Mesenchymal stem cell (in vitro differentiated cells and primary cell): ENCODE measurements around the gene IFT27.

Source experiments
- DNase-seq: peaks from one replicate; pipeline ENCODE4 v3.0.0-alpha.2; 2013
- H2AFZ ChIP-seq: one replicate; pipeline ENCODE4 v1.6.1; 2013; ENCODE audit warnings: low read depth, mild to moderate bottlenecking, control low read depth, inconsistent platforms, low read length, moderate library complexity
- H2AK5ac ChIP-seq: 2 replicates; pipeline ENCODE4 v1.6.1; 2013; ENCODE audit warnings: low read length, moderate library complexity, mild to moderate bottlenecking, inconsistent platforms; ENCODE audit not compliant: severe bottlenecking
- H2BK120ac ChIP-seq: one replicate; pipeline ENCODE4 v1.6.1; 2013; ENCODE audit warnings: low read depth, mild to moderate bottlenecking, inconsistent platforms, low read length, moderate library complexity
- H2BK12ac ChIP-seq, 2 experiments: one replicate each; pipeline ENCODE4 v1.6.1; 2013; ENCODE audit warnings: inconsistent platforms in 2 of 2, low read length in 2 of 2, mild to moderate bottlenecking in 2 of 2, moderate library complexity in 2 of 2, control low read depth in 1 of 2
- H2BK15ac ChIP-seq: one replicate; pipeline ENCODE4 v1.6.1; 2013; ENCODE audit warnings: mild to moderate bottlenecking, low read depth, inconsistent platforms; ENCODE audit not compliant: poor library complexity, severe bottlenecking
- H2BK5ac ChIP-seq: 2 replicates; pipeline ENCODE4 v1.6.1; 2013; ENCODE audit warnings: low read depth, mild to moderate bottlenecking, low read length, control low read depth, inconsistent platforms; ENCODE audit not compliant: poor library complexity, severe bottlenecking
- H3K14ac ChIP-seq, 2 experiments: one replicate each; pipeline ENCODE4 v1.6.1; 2013; ENCODE audit warnings: inconsistent platforms in 2 of 2, low read length in 2 of 2, control low read depth in 1 of 2, mild to moderate bottlenecking in 1 of 2, moderate library complexity in 1 of 2
- H3K18ac ChIP-seq, 2 experiments: one replicate each; pipeline ENCODE4 v1.6.1; 2013; ENCODE audit warnings: inconsistent platforms in 2 of 2, low read length in 2 of 2, control low read depth in 1 of 2, low read depth in 1 of 2, mild to moderate bottlenecking in 1 of 2
- H3K23ac ChIP-seq, 2 experiments: one replicate each; pipeline ENCODE4 v1.6.1; 2013; ENCODE audit warnings: inconsistent platforms in 2 of 2, low read length in 2 of 2, mild to moderate bottlenecking in 2 of 2, moderate library complexity in 2 of 2, control low read depth in 1 of 2
- H3K27ac ChIP-seq: 2 replicates; pipeline ENCODE4 v1.5.1; 2013; ENCODE audit warnings: mild to moderate bottlenecking, moderate library complexity, low read length, control low read depth, inconsistent platforms; ENCODE audit not compliant: poor library complexity, severe bottlenecking
- H3K27me3 ChIP-seq, 2 experiments: 2 replicates each; pipeline versions ENCODE4 v1.6.1 to v1.7.0; 2013; ENCODE audit warnings: low read length in 2 of 2, mild to moderate bottlenecking in 2 of 2, moderate library complexity in 2 of 2, control low read depth in 1 of 2, inconsistent platforms in 1 of 2; ENCODE audit not compliant: control insufficient read depth in 1 of 2, insufficient read depth in 1 of 2
- H3K36me3 ChIP-seq, 2 experiments: 2 replicates each; pipeline versions ENCODE4 v1.6.1 to v1.7.0; 2013; ENCODE audit warnings: low read length in 2 of 2, control low read depth in 1 of 2, inconsistent platforms in 1 of 2, low read depth in 1 of 2, mild to moderate bottlenecking in 1 of 2; ENCODE audit not compliant: insufficient read depth in 2 of 2, control insufficient read depth in 1 of 2
- H3K4ac ChIP-seq, 2 experiments: one replicate each; pipeline ENCODE4 v1.6.1; 2013; ENCODE audit warnings: inconsistent platforms in 2 of 2, low read length in 2 of 2, mild to moderate bottlenecking in 2 of 2, moderate library complexity in 2 of 2, control low read depth in 1 of 2, low read depth in 1 of 2
- H3K4me1 ChIP-seq: 2 replicates; pipeline ENCODE4 v1.6.1; 2013; ENCODE audit warnings: low read depth, low read length, control low read depth; ENCODE audit not compliant: control insufficient read depth, insufficient read depth
- H3K4me2 ChIP-seq: 2 replicates; pipeline ENCODE4 v1.6.1; 2013; ENCODE audit warnings: low read length, mild to moderate bottlenecking, inconsistent platforms; ENCODE audit not compliant: poor library complexity, severe bottlenecking
- H3K4me3 ChIP-seq, 2 experiments: 2 replicates each; pipeline versions ENCODE4 v1.5.1 to v1.7.0; 2013; ENCODE audit warnings: low read length in 2 of 2, mild to moderate bottlenecking in 2 of 2, control low read depth in 1 of 2, low read depth in 1 of 2; ENCODE audit not compliant: insufficient read depth in 1 of 2
- H3K79me1 ChIP-seq: replicated peaks from 2 replicates; pipeline ENCODE4 v1.6.1; 2013; ENCODE audit warnings: mild to moderate bottlenecking, control low read depth, low read length, inconsistent platforms; ENCODE audit not compliant: poor library complexity, severe bottlenecking
- H3K9ac ChIP-seq: 2 replicates; pipeline ENCODE4 v1.7.0; 2013; ENCODE audit warnings: mild to moderate bottlenecking, low read length, moderate library complexity
- H3K9me3 ChIP-seq: 2 replicates; pipeline ENCODE4 v1.7.0; 2013; ENCODE audit warnings: mild to moderate bottlenecking, low read length; ENCODE audit not compliant: control insufficient read depth
- H4K8ac ChIP-seq: one replicate; pipeline ENCODE4 v1.6.1; 2013; ENCODE audit warnings: inconsistent platforms, mild to moderate bottlenecking, low read length, moderate library complexity
- H4K91ac ChIP-seq: one replicate; pipeline ENCODE4 v1.6.1; 2013; ENCODE audit warnings: mild to moderate bottlenecking, low read length, inconsistent platforms
- WGBS: methylation state at CpG from one replicate; pipeline ENCODE4 v1.1.7; 2013; ENCODE audit warnings: mixed read lengths; 5-methylcytosine and 5-hydroxymethylcytosine counted together

IFT27 gene

DNA sequence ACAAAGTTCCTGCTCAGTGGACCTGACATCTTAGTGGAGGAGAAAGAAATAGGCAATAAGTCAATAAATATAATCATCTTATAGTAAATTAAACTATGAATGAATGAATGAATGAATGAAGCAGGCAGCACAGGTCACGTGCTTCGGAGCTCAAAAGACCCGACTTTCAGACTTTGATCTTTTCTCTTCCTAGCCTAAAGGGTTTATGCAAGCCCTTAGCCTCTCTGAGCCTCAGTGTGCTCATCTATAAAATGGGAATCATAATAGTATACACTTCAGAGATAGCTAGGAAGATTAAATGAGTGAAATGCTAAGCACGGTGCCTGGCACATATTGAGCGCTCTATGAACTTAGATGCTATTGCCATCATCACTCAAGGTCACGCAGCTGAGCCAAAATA, 33.4 kb upstream of the IFT27 start:
- H3K27me3 ChIP-seq: peaks cover 62 to 86% of the 10 kb centered on the region in 2 experiments
- no peak overlapping the region for H4K8ac ChIP-seq
- H2BK12ac ChIP-seq: no peak overlapping the region
- no peak overlapping the region for H2AK5ac ChIP-seq
- DNase-seq: no peak
- 87% methylated on average over 3 of the region's 6 CpGs for WGBS
- no peak overlapping the region for H4K91ac ChIP-seq
- no peak overlapping the region for H3K9ac ChIP-seq
- no peak overlapping the region for H3K4me2 ChIP-seq
- no peak overlapping the region for H3K27ac ChIP-seq
- no peak overlapping the region for H3K4ac ChIP-seq
- H3K79me1 ChIP-seq: no peaks in the 10 kb centered on the region
- H2BK5ac ChIP-seq: no peak overlapping the region
- H2BK120ac ChIP-seq: no peak overlapping the region
- H2AFZ ChIP-seq: no peak overlapping the region
- H3K4me1 ChIP-seq: no peaks in the 10 kb centered on the region
- H3K18ac ChIP-seq: no peak overlapping the region
- H3K4me3 ChIP-seq: no peak overlapping the region
- no peaks in the 10 kb centered on the region for H3K9me3 ChIP-seq
- H2BK15ac ChIP-seq: no peak overlapping the region
- H3K36me3 ChIP-seq: no peaks in the 10 kb centered on the region
- H3K23ac ChIP-seq: no peak overlapping the region
- H3K14ac ChIP-seq: no peak overlapping the region

DNA sequence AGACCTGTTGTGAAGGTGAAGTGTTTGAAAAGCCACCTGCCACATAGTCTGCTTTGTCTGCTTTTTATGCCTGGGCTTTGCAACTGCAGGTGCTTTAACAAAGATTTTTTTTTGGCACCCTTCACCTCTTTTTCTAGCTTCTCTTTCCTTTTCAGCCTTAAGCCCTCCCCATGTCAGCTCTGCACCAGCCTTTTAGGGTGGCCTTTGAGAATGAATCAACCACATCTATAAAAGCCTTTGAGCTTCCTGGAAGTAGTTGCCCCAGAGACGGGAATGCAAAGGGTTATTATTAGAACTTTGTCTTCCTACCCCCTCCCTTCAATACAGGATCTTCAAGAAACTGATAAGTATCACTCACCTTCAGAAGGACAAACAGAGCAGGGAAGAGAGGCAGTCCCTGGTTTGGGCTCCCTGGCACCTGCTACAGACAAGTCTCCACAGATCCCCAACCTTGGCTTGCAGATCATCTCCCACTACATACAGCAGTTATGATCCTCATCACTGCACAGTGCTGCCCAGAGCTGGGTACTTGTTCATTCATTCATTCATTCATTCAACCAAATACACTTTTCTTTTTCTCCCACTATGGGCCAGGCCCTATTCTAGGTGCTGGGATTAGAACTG, 32.9 kb upstream of the IFT27 start:
- Histone ChIP-seq H3K9ac (no peak overlapping the region), H3K4me2 (no peak overlapping the region), H2AFZ (no peak overlapping the region), H2BK120ac (no peak overlapping the region), H3K18ac (no peak overlapping the region), H3K9me3 (no peaks in the 10 kb centered on the region), H3K14ac (no peak overlapping the region), H2AK5ac (no peak overlapping the region), H2BK15ac (no peak overlapping the region), H3K4ac (no peak overlapping the region), H2BK12ac (no peak overlapping the region), H3K27me3 (peaks cover 62 to 86% of the 10 kb centered on the region in 2 experiments), H3K79me1 (no peaks in the 10 kb centered on the region), H3K23ac (no peak overlapping the region), H3K36me3 (no peaks in the 10 kb centered on the region), H4K8ac (no peak overlapping the region), H3K4me1 (no peaks in the 10 kb centered on the region), H3K27ac (no peak overlapping the region), H2BK5ac (no peak overlapping the region), H4K91ac (no peak overlapping the region), H3K4me3 (no peak overlapping the region)
- 69% methylated on average over 1 of the region's 1 CpG for WGBS
- no peak for DNase-seq

DNA sequence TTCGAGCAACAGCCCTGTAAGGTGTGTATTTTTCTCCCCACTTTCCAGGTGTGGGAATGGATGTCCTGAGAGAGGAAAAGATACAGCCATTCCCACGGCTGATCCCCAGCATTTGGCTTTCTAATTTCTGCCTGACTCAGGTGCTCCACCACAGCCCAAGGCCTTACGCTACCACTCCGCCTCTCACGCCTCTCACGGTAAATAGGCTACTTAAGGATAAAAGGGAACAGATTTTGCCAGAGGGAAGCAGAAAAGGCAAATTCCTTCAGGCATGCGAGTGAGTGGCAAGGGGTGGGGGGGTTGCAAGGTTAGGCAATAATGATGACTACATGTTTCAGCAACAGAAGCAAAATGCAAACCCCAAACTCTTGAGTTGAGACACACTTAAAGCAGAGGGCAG, 31.7 kb upstream of the IFT27 start:
- no peaks in the 10 kb centered on the region for H3K79me1 ChIP-seq
- no peak overlapping the region for H4K8ac ChIP-seq
- no peak overlapping the region for H2AK5ac ChIP-seq
- H4K91ac ChIP-seq: no peak overlapping the region
- H2BK12ac ChIP-seq: no peak overlapping the region
- H3K18ac ChIP-seq: no peak overlapping the region
- no peak for DNase-seq
- H3K23ac ChIP-seq: no peak overlapping the region
- no peak overlapping the region for H2BK5ac ChIP-seq
- H3K27me3 ChIP-seq: peaks cover 58 to 85% of the 10 kb centered on the region in 2 experiments
- no peaks in the 10 kb centered on the region for H3K4me1 ChIP-seq
- no peak overlapping the region for H2AFZ ChIP-seq
- H3K14ac ChIP-seq: no peak overlapping the region
- H2BK120ac ChIP-seq: no peak overlapping the region
- H3K9ac ChIP-seq: no peak overlapping the region
- no peak overlapping the region for H3K27ac ChIP-seq
- H3K9me3 ChIP-seq: no peaks in the 10 kb centered on the region
- H3K4me3 ChIP-seq: no peak overlapping the region
- WGBS: 80% methylated on average over 7 of the region's 7 CpGs
- H3K36me3 ChIP-seq: no peaks in the 10 kb centered on the region
- no peak overlapping the region for H3K4ac ChIP-seq
- no peak overlapping the region for H3K4me2 ChIP-seq
- H2BK15ac ChIP-seq: no peak overlapping the region

- Histone ChIP-seq H2AFZ (no peak overlapping the region), H4K91ac (no peak overlapping the region), H3K4me1 (no peaks in the 10 kb centered on the region), H3K4me3 (no peak overlapping the region), H4K8ac (no peak overlapping the region), H2AK5ac (no peak overlapping the region), H3K14ac (no peak overlapping the region), H3K4ac (no peak overlapping the region), H2BK5ac (no peak overlapping the region), H3K27ac (no peak overlapping the region), H2BK12ac (no peak overlapping the region), H3K27me3 (peaks cover 56 to 79% of the 10 kb centered on the region in 2 experiments), H3K79me1 (no peaks in the 10 kb centered on the region), H3K9ac (no peak overlapping the region), H2BK15ac (no peak overlapping the region), H2BK120ac (no peak overlapping the region), H3K9me3 (no peaks in the 10 kb centered on the region), H3K23ac (peak overlapping the region in 1 of 2 experiments; percentile 28), H3K18ac (no peak overlapping the region), H3K36me3 (no peaks in the 10 kb centered on the region), H3K4me2 (no peak overlapping the region)
- 69% methylated on average over 6 of the region's 6 CpGs for WGBS
- no peak for DNase-seq
Observed at GRCh38 chr22:36806835-36807234, 30.9 kb upstream of the IFT27 start.
